Ovary (tissue), 3 donors: ENCODE measurements around the gene FBXL7.

Source experiments
- CTCF ChIP-seq, 3 donors: fragments of 450-650 bp in 2 of 3; fragments of 200-600 bp in 1 of 3; IDR thresholded peaks; one replicate each; pipeline versions ENCODE4 v1.5.1 to v1.8.0; 2016 to 2022; ENCODE audit warnings: antibody characterized with exemption in 3 of 3, mild to moderate bottlenecking in 1 of 3
- EP300 ChIP-seq: sonication (generic); formaldehyde crosslinking; IDR thresholded peaks from one replicate; pipeline ENCODE4 v1.6.1; 2017; ENCODE audit warnings: antibody characterized with exemption
- POLR2A ChIP-seq: fragments of 450-650 bp; IDR thresholded peaks from one replicate; pipeline ENCODE4 v1.6.1; 2017; ENCODE audit warnings: antibody characterized with exemption, mild to moderate bottlenecking, moderate library complexity
- donor health status: DM: no; HTN: no; CAD: no.

GRCh38 chr5:15983392-15983791 lies 483.4 kb downstream of the FBXL7 start:
- TF ChIP-seq EP300 (no peak), CTCF (IDR thresholded peaks at IDR 0.05) (no peak), POLR2A (no peak)
